Calu3 (cell line): ENCODE measurements around the gene AKR1E2. TPM values are rescaled to one million over a fixed set of nuclear protein-coding genes. Genes with fewer than 3 reads are reported as not detected.
A peak's percentile ranks its signal among the peaks of the same experiment; 100 is the strongest.

Source experiments
- BruUV-seq: library from RNA; stranded (reverse); fragments of 400-500 nt; replicated peaks from 2 replicates; lab custom pipeline; 2021; lab: Mats Ljungman, UMichigan
- CTCF ChIA-PET: fragments of 300-600 bp; sonication (Branson Sonifier 250); formaldehyde crosslinking; loops from one replicate; lab custom pipeline; 2022; ENCODE audit warnings: antibody characterized with exemption; lab: Charles Lee
- DNase-seq: peaks from one replicate; pipeline ENCODE4 v3.0.0; 2022
- H3K27ac Mint-ChIP-seq: one replicate; pipeline ENCODE4 v1.8.0; 2022; ENCODE audit warnings: mixed read lengths; ENCODE audit not compliant: unreplicated experiment
- H3K27me3 Mint-ChIP-seq: one replicate; pipeline ENCODE4 v1.8.0; 2022; ENCODE audit warnings: mixed read lengths; ENCODE audit not compliant: unreplicated experiment
- H3K36me3 Mint-ChIP-seq: one replicate; pipeline ENCODE4 v1.8.0; 2022; ENCODE audit warnings: mild to moderate bottlenecking, moderate library complexity, mixed read lengths; ENCODE audit not compliant: insufficient read depth, unreplicated experiment
- H3K4me1 Mint-ChIP-seq: one replicate; pipeline ENCODE4 v1.8.0; 2022; ENCODE audit warnings: mild to moderate bottlenecking, low read depth, mixed read lengths; ENCODE audit not compliant: unreplicated experiment
- H3K4me3 Mint-ChIP-seq: one replicate; pipeline ENCODE4 v1.8.0; 2022; ENCODE audit warnings: mild to moderate bottlenecking, low read depth, moderate library complexity, mixed read lengths; ENCODE audit not compliant: unreplicated experiment
- H3K9me3 Mint-ChIP-seq: one replicate; pipeline ENCODE4 v1.8.0; 2022; ENCODE audit warnings: low read depth, mixed read lengths; ENCODE audit not compliant: unreplicated experiment
- intact Hi-C: fragments of 100-400 bp; cut with micrococcal nuclease; formaldehyde crosslinking; loops from one replicate; pipeline ENCODE4 v1.10.0; 2022; ENCODE audit not compliant: unreplicated experiment
- total RNA-seq: library from RNA; stranded (reverse); gene quantifications from 2 replicates; pipeline ENCODE4 v1.2.3, GENCODE V29; 2022
- TF ChIP-seq, protein P1 (sequence below): fragments of 200-600 bp; IDR thresholded peaks from one replicate; pipeline ENCODE4 v1.8.0; 2022; ENCODE audit warnings: antibody characterized with exemption; ENCODE audit not compliant: unreplicated experiment

Gene AKR1E2
- total RNA-seq, 1 experiment from 2014 or later = 2.8 TPM

DNA sequence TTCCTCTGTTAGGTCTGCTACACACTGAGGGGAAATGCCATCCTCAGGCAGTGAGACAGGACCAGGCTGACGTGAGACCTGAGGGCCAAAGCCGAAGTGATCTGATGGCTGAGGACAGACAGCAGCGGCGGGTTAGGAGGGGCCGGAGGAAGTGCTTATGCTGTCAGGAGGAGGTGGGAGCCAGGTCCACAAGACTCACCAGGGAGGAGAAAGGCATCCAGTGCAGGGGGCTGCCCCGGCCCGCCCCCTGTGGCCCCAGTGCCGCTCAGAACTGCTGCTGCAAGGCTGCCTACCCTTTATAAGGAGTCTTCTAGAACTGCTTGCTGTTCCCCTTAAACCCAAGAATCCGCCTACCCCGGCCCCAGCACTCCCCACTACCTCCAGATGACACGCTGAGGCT, 19.8 kb downstream of the AKR1E2 start:
- CTCF ChIA-PET = no interaction called here
- intact Hi-C loops = no loop called here
- BruUV-seq = no TSS peak
- no peak for DNase-seq
- Mint-ChIP-seq H3K27me3 (no peaks in the 10 kb centered on the region), H3K4me1 (peaks cover 37% of the 10 kb centered on the region), H3K27ac (no peak overlapping the region), H3K9me3 (no peaks in the 10 kb centered on the region), H3K36me3 (peaks cover 21% of the 10 kb centered on the region), H3K4me3 (no peak overlapping the region)
- TF ChIP-seq, protein P1, sequence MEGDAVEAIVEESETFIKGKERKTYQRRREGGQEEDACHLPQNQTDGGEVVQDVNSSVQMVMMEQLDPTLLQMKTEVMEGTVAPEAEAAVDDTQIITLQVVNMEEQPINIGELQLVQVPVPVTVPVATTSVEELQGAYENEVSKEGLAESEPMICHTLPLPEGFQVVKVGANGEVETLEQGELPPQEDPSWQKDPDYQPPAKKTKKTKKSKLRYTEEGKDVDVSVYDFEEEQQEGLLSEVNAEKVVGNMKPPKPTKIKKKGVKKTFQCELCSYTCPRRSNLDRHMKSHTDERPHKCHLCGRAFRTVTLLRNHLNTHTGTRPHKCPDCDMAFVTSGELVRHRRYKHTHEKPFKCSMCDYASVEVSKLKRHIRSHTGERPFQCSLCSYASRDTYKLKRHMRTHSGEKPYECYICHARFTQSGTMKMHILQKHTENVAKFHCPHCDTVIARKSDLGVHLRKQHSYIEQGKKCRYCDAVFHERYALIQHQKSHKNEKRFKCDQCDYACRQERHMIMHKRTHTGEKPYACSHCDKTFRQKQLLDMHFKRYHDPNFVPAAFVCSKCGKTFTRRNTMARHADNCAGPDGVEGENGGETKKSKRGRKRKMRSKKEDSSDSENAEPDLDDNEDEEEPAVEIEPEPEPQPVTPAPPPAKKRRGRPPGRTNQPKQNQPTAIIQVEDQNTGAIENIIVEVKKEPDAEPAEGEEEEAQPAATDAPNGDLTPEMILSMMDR = no peak

GRCh38 chr10:4846775-4847174, 20.8 kb downstream of the AKR1E2 start:
- no peaks in the 10 kb centered on the region for H3K9me3 Mint-ChIP-seq
- DNase-seq = no peak
- H3K4me3 Mint-ChIP-seq = no peak overlapping the region
- no peak overlapping the region for H3K27ac Mint-ChIP-seq
- intact Hi-C loops = loop anchor here (1.0 kb wide), 1 partner anchor 31 kb away; no protein-coding TSS in a partner anchor
- no TSS peak for BruUV-seq
- CTCF ChIA-PET = interaction anchor here (1.5 kb wide), 1 partner anchor 32 kb away, joined by 12 read pairs; no protein-coding TSS in a partner anchor
- H3K36me3 Mint-ChIP-seq = peaks cover 21% of the 10 kb centered on the region
- H3K4me1 Mint-ChIP-seq = peaks cover 47% of the 10 kb centered on the region
- TF ChIP-seq, protein P1 = no peak
- H3K27me3 Mint-ChIP-seq = no peaks in the 10 kb centered on the region

DNA sequence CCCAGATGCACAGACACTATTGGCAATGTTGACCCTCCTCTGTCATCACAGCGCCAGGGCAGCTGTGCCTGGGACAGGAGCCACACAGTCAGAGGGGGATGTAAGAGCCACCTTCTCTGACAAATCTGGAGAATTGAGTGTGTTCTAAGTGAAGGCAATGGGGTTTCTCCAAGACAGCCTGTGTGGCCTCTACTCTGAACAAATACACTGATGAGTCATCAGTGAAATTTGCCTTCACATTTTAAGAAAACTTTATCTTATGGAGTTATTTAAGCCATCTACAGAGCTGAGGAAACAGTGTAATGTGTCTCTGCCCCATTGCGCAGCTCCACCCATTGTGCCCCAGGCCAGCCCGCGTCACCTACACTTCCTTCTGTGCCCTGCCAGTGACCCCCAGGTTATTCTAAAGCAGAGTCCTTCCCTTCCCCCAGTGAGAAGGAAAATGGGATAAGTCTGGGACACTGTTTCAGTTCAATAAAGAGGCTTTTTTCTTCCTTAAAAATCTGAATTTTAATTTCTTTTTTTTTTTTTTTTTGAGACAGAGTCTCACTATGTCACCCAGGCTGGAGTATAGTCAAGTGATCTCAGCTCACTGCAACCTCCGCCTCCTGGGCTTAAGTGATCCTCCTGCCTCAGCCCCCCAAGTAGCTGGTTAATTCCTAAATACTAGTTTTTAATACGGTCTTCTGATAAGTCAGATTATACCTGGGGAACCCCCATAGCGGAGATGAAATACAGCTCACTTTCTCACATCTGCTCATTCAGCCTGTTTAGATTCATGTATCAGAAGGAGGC, 21.8 kb downstream of the AKR1E2 start:
- TF ChIP-seq, protein P1 = no peak
- no peaks in the 10 kb centered on the region for H3K9me3 Mint-ChIP-seq
- H3K27ac Mint-ChIP-seq = peak overlapping the region; percentile 72
- H3K4me3 Mint-ChIP-seq = no peak overlapping the region
- DNase-seq = peak; percentile 77
- no peaks in the 10 kb centered on the region for H3K27me3 Mint-ChIP-seq
- CTCF ChIA-PET = interaction anchor here (0.6 to 3.2 kb wide), 10 partner anchors 21 to 841 kb away, joined by 3 to 29 read pairs (median 4); partner anchors contain the start of gene AKR1C3
- no TSS peak for BruUV-seq
- H3K36me3 Mint-ChIP-seq = peaks cover 21% of the 10 kb centered on the region
- intact Hi-C loops = loop anchor here (1.0 kb wide), 1 partner anchor 32 kb away; no protein-coding TSS in a partner anchor
- peaks cover 56% of the 10 kb centered on the region for H3K4me1 Mint-ChIP-seq

GRCh38 chr10:4848356-4849041, 22.5 kb downstream of the AKR1E2 start:
- DNase-seq = no peak
- CTCF ChIA-PET = interaction anchor here (0.6 to 3.2 kb wide), 11 partner anchors 28 to 618 kb away, joined by 3 to 29 read pairs (median 4); partner anchors contain the start of gene AKR1C3
- Mint-ChIP-seq H3K4me1 (peaks cover 61% of the 10 kb centered on the region), H3K9me3 (no peaks in the 10 kb centered on the region), H3K4me3 (no peak overlapping the region), H3K36me3 (peaks cover 21% of the 10 kb centered on the region), H3K27me3 (no peaks in the 10 kb centered on the region), H3K27ac (peak overlapping the region; percentile 72)
- TF ChIP-seq, protein P1 = no peak
- BruUV-seq = no TSS peak
- intact Hi-C loops = loop anchor here (1.0 kb wide), 3 partner anchors 134 to 586 kb away; no protein-coding TSS in a partner anchor
